Heart left ventricle (tissue), 13 donors: ENCODE data around the gene TMEM170A.

Experiments
- CTCF ChIP-seq, 12 donors: fragments of 200-600 bp; sonication (generic) in 4 of 12; IDR thresholded peaks; one replicate each; pipeline versions ENCODE4 v1.5.0 to v1.8.0; 2018 to 2022; ENCODE audit warnings: antibody characterized with exemption in 12 of 12, mild to moderate bottlenecking in 5 of 12
- POLR2A ChIP-seq, 2 donors: fragments of 450-650 bp; IDR thresholded peaks; one replicate each; pipeline ENCODE4 v1.6.1; 2017; ENCODE audit warnings: antibody characterized with exemption in 2 of 2, mild to moderate bottlenecking in 2 of 2, moderate library complexity in 2 of 2
- donor health status: ischemic (EF 13 %, LVEDD 7.1; RV severe dilation, severe dysfunction).
- donor health status: DM: no; HTN: yes; CAD: no.
- donor health status: DM: no; HTN: no; CAD: no.
- donor health status: ischemic (EF 25% LVEDD 6.9; RV normal size, moderate dysfunction).
- donor health status: ischemic (EF 25% LVEDD 5.7; RV mildly dilated, moderate dysfunction).
- donor health status: ischemic (EF 35%, LVEDD 5.7; RV mildly dilated, moderate dysfunction).
- donor health status: nonischemic (EF 11% LVEDD 7.7; RV severe dilation, severe dysfunction).
- donor health status: DM: yes; HTN: yes; CAD: no.
- donor health status: PGD.
- donor health status: ischemic (EF 29% LVEDD 5.4; RV normal size, mild dysfunction).
- donor health status: nonischemic (EF 23%, LVEDD 6.1; RV moderate dilation, normal function).

- TF ChIP-seq CTCF (IDR thresholded peaks at IDR 0.05), result no peak
- no peak for TF ChIP-seq POLR2A (IDR thresholded peaks at IDR 0.05)
Measured at GRCh38 chr16:75421820-75422126, 42.7 kb downstream of the TMEM170A start.
